Measurements from ENCODE around the gene LY6G5B. TPM values are rescaled to one million over a fixed set of nuclear protein-coding genes. Genes with fewer than 3 reads are reported as not detected.

LY6G5B gene
- total and polyA plus RNA-seq, 2 donors (not counting 3 experiments of a cell fraction or from before 2014, with no cell fraction given), result 15.4 to 25.0 TPM

DNA sequence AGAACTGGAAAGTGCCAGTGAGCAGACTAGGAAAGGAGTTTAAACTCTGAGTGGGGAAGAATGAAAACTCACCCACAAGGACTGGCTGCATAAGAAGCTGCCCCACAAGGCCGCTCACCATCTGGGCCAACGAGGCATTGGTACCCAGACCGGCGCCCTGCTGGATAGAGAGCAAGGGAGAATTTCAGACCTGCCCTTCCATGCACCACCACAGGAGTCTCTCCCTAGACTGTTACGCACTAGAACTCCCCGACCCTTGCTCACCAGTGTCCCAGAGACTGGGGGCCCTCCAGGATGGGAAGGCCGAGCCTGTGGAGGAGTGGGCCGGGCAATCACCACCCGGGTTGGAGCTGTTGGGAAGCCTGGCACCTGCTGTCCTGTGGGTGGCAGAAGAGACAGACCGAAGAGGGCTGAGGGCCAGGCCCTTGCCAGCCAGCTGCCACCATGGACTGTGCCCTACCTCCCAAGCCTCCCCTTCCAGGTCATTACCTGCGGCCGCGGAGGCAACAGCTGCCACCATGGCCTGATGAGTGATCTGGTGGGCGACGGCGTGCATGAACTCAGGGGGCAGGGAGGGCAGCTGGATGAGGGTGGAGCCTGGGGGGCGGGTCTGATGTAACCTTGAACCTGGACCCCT lies 25.8 kb upstream of the LY6G5B start:
- DNase-seq (ENCODE audit: low read depth, low spot score) (no peak), FAIRE-seq (no peak)
- H3K4me1 ChIP-seq (ENCODE audit: control insufficient read depth, extremely low read depth, insufficient read depth, low read length), result no peaks in the 10 kb centered on the region
- no peak overlapping the region for H3K27ac ChIP-seq (ENCODE audit: insufficient read depth, low read depth, low read length)
- no peak overlapping the region for H3K9ac ChIP-seq (replicated peaks; ENCODE audit: extremely low read depth, insufficient read depth, low read length)
- BruUV-seq (replicated peaks), result no TSS peak
- H3K79me2 ChIP-seq (ENCODE audit: control insufficient read depth, insufficient read depth, low read length), result no peaks in the 10 kb centered on the region
- H2AFZ ChIP-seq (ENCODE audit: low read depth, low read length), result no peak overlapping the region
- H3K9me1 ChIP-seq (replicated peaks; ENCODE audit: control insufficient read depth, extremely low read depth, insufficient read depth, low read length), result no peaks in the 10 kb centered on the region
- no peak overlapping the region for H3K4me2 ChIP-seq (ENCODE audit: insufficient read depth, low read length)
- ChIA-PET CTCF (interaction anchor here (0.9 to 1.0 kb wide), 2 partner anchors 93 to 126 kb away, joined by 3 to 4 read pairs; no protein-coding TSS in a partner anchor), POLR2A (interaction anchor here (0.8 kb wide), 1 partner anchor 9 kb away, joined by 3 read pairs; no protein-coding TSS in a partner anchor)
- no peaks in the 10 kb centered on the region for H3K27me3 ChIP-seq (ENCODE audit: control insufficient read depth in 2 of 2, insufficient read depth in 2 of 2, low read length in 2 of 2)
- peaks cover 31 to 70% of the 10 kb centered on the region in 2 experiments for H3K36me3 ChIP-seq (ENCODE audit: control insufficient read depth in 2 of 2, extremely low read depth in 1 of 2, insufficient read depth in 2 of 2, low read length in 2 of 2)
- no peak overlapping the region for H3K4me3 ChIP-seq (replicated peaks in 1 of 3; ENCODE audit: insufficient read depth in 1 of 3, low read depth in 1 of 3, low read length in 3 of 3)
- H4K20me1 ChIP-seq (replicated peaks; ENCODE audit: control insufficient read depth, extremely low read depth, insufficient read depth, low read length), result no peaks in the 10 kb centered on the region
- dilution Hi-C loops (cut with MboI; ENCODE audit: extremely low pct_ligation_motif_present, low sequenced_read_pairs) (no loop called here), intact Hi-C loops (cut with micrococcal nuclease) (no loop called here)
- no peaks in the 10 kb centered on the region for H3K9me3 ChIP-seq (replicated peaks; ENCODE audit: control insufficient read depth, insufficient read depth, low read length)
- TF ChIP-seq POLR2AphosphoS5 (IDR thresholded peaks at IDR 0.05; ENCODE audit: insufficient read depth, low read depth, low read length) (no peak), GATA2 (IDR thresholded peaks at IDR 0.05; ENCODE audit: insufficient read depth, insufficient read length, low read depth, low read length) (no peak), JUN (IDR thresholded peaks at IDR 0.05; ENCODE audit: borderline replicate concordance, insufficient read depth, insufficient read length, low read depth) (no peak), POLR2A (IDR thresholded peaks at IDR 0.05; ENCODE audit: low read depth, low read length) (no peak), FOS (IDR thresholded peaks at IDR 0.05; ENCODE audit: borderline replicate concordance, insufficient read depth, low read length) (no peak)
- TF ChIP-seq, protein P1, sequence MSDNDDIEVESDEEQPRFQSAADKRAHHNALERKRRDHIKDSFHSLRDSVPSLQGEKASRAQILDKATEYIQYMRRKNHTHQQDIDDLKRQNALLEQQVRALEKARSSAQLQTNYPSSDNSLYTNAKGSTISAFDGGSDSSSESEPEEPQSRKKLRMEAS (IDR thresholded peaks at IDR 0.05; ENCODE audit: insufficient read depth, insufficient read length), result no peak

DNA sequence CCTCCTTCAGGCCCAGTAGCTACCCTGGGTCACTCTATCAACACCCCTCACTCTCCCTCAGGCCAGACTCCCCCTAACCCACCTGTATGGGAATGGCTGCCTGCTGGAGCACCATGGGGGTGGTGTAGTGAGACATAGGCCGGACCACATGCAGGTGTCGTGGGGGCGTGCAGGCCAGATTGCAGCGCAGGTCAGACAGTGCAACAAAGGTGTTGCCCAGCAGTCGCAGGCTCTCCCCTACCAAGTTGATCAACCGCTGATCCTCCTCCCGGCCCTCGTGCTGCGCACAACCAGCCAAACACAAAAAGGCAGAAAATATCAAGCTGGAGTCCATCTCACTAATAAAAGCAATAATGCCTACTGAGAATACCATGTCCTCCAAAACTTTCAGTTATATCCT lies 24.5 kb upstream of the LY6G5B start:
- H3K36me3 ChIP-seq (ENCODE audit: control insufficient read depth in 2 of 2, extremely low read depth in 1 of 2, insufficient read depth in 2 of 2, low read length in 2 of 2), result peaks cover 30 to 67% of the 10 kb centered on the region in 2 experiments
- dilution Hi-C loops (cut with MboI; ENCODE audit: extremely low pct_ligation_motif_present, low sequenced_read_pairs) (no loop called here), intact Hi-C loops (cut with micrococcal nuclease) (no loop called here)
- H3K4me3 ChIP-seq (replicated peaks in 1 of 3; ENCODE audit: insufficient read depth in 1 of 3, low read depth in 1 of 3, low read length in 3 of 3), result no peak overlapping the region
- BruUV-seq (replicated peaks), result no TSS peak
- H4K20me1 ChIP-seq (replicated peaks; ENCODE audit: control insufficient read depth, extremely low read depth, insufficient read depth, low read length), result no peaks in the 10 kb centered on the region
- H3K9me3 ChIP-seq (replicated peaks; ENCODE audit: control insufficient read depth, insufficient read depth, low read length), result no peaks in the 10 kb centered on the region
- no peak for DNase-seq (ENCODE audit: low read depth, low spot score)
- H3K27ac ChIP-seq (ENCODE audit: insufficient read depth, low read depth, low read length), result no peak overlapping the region
- FAIRE-seq, result no peak
- TF ChIP-seq GATA2 (IDR thresholded peaks at IDR 0.05; ENCODE audit: insufficient read depth, insufficient read length, low read depth, low read length) (no peak), MYC (IDR thresholded peaks at IDR 0.05; ENCODE audit: low read depth, low read length) (no peak), EZH2 (IDR thresholded peaks at IDR 0.05; ENCODE audit: borderline replicate concordance, low read depth, low read length, severe bottlenecking) (no peak), JUN (IDR thresholded peaks at IDR 0.05; ENCODE audit: borderline replicate concordance, insufficient read depth, insufficient read length, low read depth) (no peak), POLR2A (IDR thresholded peaks at IDR 0.05; ENCODE audit: low read depth, low read length) (no peak), CTCF (IDR thresholded peaks at IDR 0.05; ENCODE audit: extremely low read depth in 1 of 2, insufficient read depth in 1 of 2, low read depth in 1 of 2, low read length in 2 of 2) (no peak), FOS (IDR thresholded peaks at IDR 0.05; ENCODE audit: borderline replicate concordance, insufficient read depth, low read length) (no peak), POLR2AphosphoS5 (IDR thresholded peaks at IDR 0.05; ENCODE audit: insufficient read depth, low read depth, low read length) (no peak)
- TF ChIP-seq, protein P1 (IDR thresholded peaks at IDR 0.05; ENCODE audit: insufficient read depth, insufficient read length), result no peak
- H3K9me1 ChIP-seq (replicated peaks; ENCODE audit: control insufficient read depth, extremely low read depth, insufficient read depth, low read length), result no peaks in the 10 kb centered on the region
- H3K4me1 ChIP-seq (ENCODE audit: control insufficient read depth, extremely low read depth, insufficient read depth, low read length), result no peaks in the 10 kb centered on the region
- POLR2A ChIA-PET, result no interaction called here
- H2AFZ ChIP-seq (ENCODE audit: low read depth, low read length), result no peak overlapping the region
- no peak overlapping the region for H3K9ac ChIP-seq (replicated peaks; ENCODE audit: extremely low read depth, insufficient read depth, low read length)
- CTCF ChIA-PET, result no interaction called here
- H3K79me2 ChIP-seq (ENCODE audit: control insufficient read depth, insufficient read depth, low read length), result peaks cover 12% of the 10 kb centered on the region
- H3K27me3 ChIP-seq (ENCODE audit: control insufficient read depth in 2 of 2, insufficient read depth in 2 of 2, low read length in 2 of 2), result no peaks in the 10 kb centered on the region
- no peak overlapping the region for H3K4me2 ChIP-seq (ENCODE audit: insufficient read depth, low read length)
